Ovary (tissue), 3 donors: ENCODE results near the gene PSMD12.

ENCODE experiments used
- CTCF ChIP-seq, 3 donors: fragments of 450-650 bp in 2 of 3; fragments of 200-600 bp in 1 of 3; IDR thresholded peaks; one replicate each; pipeline versions ENCODE4 v1.5.1 to v1.8.0; 2016 to 2022; ENCODE audit warnings: antibody characterized with exemption in 3 of 3, mild to moderate bottlenecking in 1 of 3
- POLR2A ChIP-seq: fragments of 450-650 bp; IDR thresholded peaks from one replicate; pipeline ENCODE4 v1.6.1; 2017; ENCODE audit warnings: antibody characterized with exemption, mild to moderate bottlenecking, moderate library complexity
- donor health status: DM: no; HTN: no; CAD: no.

- TF ChIP-seq CTCF (IDR thresholded peaks at IDR 0.05) (no peak), POLR2A (no peak)
Observed at GRCh38 chr17:67379251-67379630, 12.9 kb upstream of the PSMD12 start.
